GM23248 (cell line): ENCODE data around the gene FICD. TPM values are rescaled to one million over a fixed set of nuclear protein-coding genes. Genes with fewer than 3 reads are reported as not detected.

Experiments
- DNase-seq: peaks from one replicate; pipeline ENCODE4 v3.0.0-alpha.2; 2015
- H2AFZ ChIP-seq: fragments of 200-600 bp; sonication (generic); 2 replicates; pipeline ENCODE4 v1.6.1; 2016; ENCODE audit warnings: antibody characterized with exemption
- H3F3A ChIP-seq: fragments of 200-600 bp; sonication (generic); 2 replicates; pipeline ENCODE4 v1.6.1; 2016; ENCODE audit warnings: mild to moderate bottlenecking, antibody characterized with exemption, mixed run types; ENCODE audit not compliant: insufficient read depth
- H3K27ac ChIP-seq: fragments of 200-600 bp; sonication (generic); 2 replicates; pipeline ENCODE4 v1.5.1; 2016; ENCODE audit warnings: mild to moderate bottlenecking
- H3K27me3 ChIP-seq: fragments of 200-600 bp; sonication (generic); replicated peaks from 2 replicates; pipeline ENCODE4 v1.6.1; 2016; ENCODE audit warnings: mild to moderate bottlenecking; ENCODE audit not compliant: insufficient read depth
- H3K36me3 ChIP-seq: fragments of 200-600 bp; sonication (generic); 2 replicates; pipeline ENCODE4 v1.6.1; 2016; ENCODE audit warnings: low read depth, mild to moderate bottlenecking
- H3K4me1 ChIP-seq: fragments of 200-600 bp; sonication (generic); 2 replicates; pipeline ENCODE4 v1.6.1; 2016; ENCODE audit warnings: mild to moderate bottlenecking; ENCODE audit not compliant: insufficient read depth
- H3K4me2 ChIP-seq: fragments of 200-600 bp; sonication (generic); one replicate; pipeline ENCODE4 v1.6.1; 2016; ENCODE audit warnings: mild to moderate bottlenecking; ENCODE audit not compliant: unreplicated experiment
- H3K4me3 ChIP-seq: fragments of 200-600 bp; sonication (generic); 2 replicates; pipeline ENCODE4 v1.5.1; 2016; ENCODE audit warnings: mild to moderate bottlenecking
- H3K79me2 ChIP-seq: fragments of 200-600 bp; sonication (generic); 2 replicates; pipeline ENCODE4 v1.6.1; 2016; ENCODE audit warnings: mild to moderate bottlenecking; ENCODE audit not compliant: insufficient read depth
- H3K9ac ChIP-seq: fragments of 200-600 bp; sonication (generic); 2 replicates; pipeline ENCODE4 v1.6.1; 2016; ENCODE audit warnings: mild to moderate bottlenecking
- H3K9me2 ChIP-seq: fragments of 200-600 bp; sonication (generic); 2 replicates; pipeline ENCODE4 v1.6.1; 2016; ENCODE audit warnings: mixed run types, mild to moderate bottlenecking, moderate library complexity; ENCODE audit not compliant: insufficient read depth
- H3K9me3 ChIP-seq: fragments of 200-600 bp; sonication (generic); one replicate; pipeline ENCODE4 v1.6.1; 2017; ENCODE audit warnings: low read depth
- H4K20me1 ChIP-seq: fragments of 200-600 bp; sonication (generic); 2 replicates; pipeline ENCODE4 v1.6.0; 2016; ENCODE audit not compliant: insufficient read depth
- EZH2 ChIP-seq: fragments of 200-600 bp; sonication (generic); IDR thresholded peaks from 2 replicates; pipeline ENCODE4 v1.6.1; 2018; ENCODE audit warnings: antibody characterized with exemption, mild to moderate bottlenecking; ENCODE audit not compliant: insufficient read depth, poor library complexity, severe bottlenecking
- EZH2phosphoT487 ChIP-seq: fragments of 200-600 bp; sonication (generic); IDR thresholded peaks from 2 replicates; pipeline ENCODE4 v1.6.1; 2018; ENCODE audit warnings: antibody characterized with exemption, moderate library complexity, mild to moderate bottlenecking, low read depth; ENCODE audit not compliant: insufficient read depth
- whole genome bisulfite sequencing, 2 experiments: methylation state at CpG; one replicate each; pipeline ENCODE4 v1.1.6; 2015 to 2017; ENCODE audit warnings: low lambda C conversion rate in 2 of 2, low coverage in 1 of 2; ENCODE audit errors: missing lambda C conversion rate in 2 of 2; 5-methylcytosine and 5-hydroxymethylcytosine counted together
- in situ Hi-C: fragments of 300-500 bp; cut with MboI; formaldehyde crosslinking; loops from 2 replicates; pipeline ENCODE4 v1.15.0; 2020
- polyA plus RNA-seq: library from polyadenylated mRNA; unstranded; fragments of >200 nt; fragmentation: Nextera tagmentation; extraction: Ambion mirVana; gene quantifications from 2 replicates; pipeline ENCODE4 v1.2.1, GENCODE V29; 2016
- total RNA-seq: library from RNA; depleted of rRNA; stranded (reverse); fragments of >200 nt; shearing (Covaris generic); gene quantifications from 2 replicates; pipeline ENCODE4 v1.2.3, GENCODE V29; 2014; rRNA removed

The FICD gene
- total RNA-seq (8.6 and 9.4 TPM in 2 replicates), polyA plus RNA-seq (11.6 TPM in 2 replicates)

DNA sequence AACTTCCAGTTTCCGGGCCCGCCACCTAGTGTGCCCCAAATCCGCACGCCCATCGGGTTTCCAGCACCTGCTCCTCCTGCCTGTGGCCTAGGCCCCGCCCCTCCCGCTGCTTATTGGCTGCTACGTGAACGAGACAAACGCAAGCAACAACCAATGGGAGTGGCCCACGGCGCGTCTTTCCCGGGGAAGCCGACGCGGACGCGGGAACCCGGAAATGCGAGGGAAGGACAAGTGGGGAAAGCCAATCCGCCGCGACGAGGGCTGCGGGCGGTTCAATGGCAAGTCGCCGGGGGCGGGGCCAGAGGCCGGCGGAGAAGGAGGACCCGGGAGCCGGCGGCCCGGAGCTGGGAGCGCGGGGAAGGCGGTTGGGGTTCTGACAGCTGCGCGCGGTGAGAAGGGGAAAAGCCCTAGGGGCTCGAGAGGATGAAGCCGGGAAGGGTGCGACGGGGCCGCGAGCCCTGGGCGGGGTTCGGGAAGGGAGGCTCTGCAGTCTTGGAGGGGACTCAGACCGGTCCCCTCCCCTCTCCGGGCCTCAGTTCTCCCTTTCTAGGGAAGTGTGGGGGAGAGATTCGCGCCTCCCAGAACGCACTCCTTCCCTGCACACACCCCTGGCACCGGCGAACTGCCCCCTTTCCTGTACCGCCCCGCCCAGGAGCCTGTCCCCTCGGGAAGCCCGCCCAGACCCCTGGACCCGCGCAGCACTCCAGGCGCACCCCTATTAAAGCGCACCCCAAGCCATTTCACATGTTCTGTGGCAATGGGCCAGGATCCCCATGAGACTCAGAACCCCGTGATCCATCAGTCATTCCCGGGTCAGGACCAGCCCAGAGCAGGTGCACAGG lies at the start of gene FICD:
Gene FICD, plus strand, starts transcription at position 305 of the 842 bp plus-strand sequence. CDS start 1,696 bp downstream, outside the sequence.
- no peak for TF ChIP-seq EZH2phosphoT487
- TF ChIP-seq EZH2, result no peak
- peaks cover 19% of the 10 kb centered on the region for H3K4me1 ChIP-seq
- no peak within 1 kb of the TSS for H3K27ac ChIP-seq
- peak; percentile 100 for DNase-seq
- no peaks in the 10 kb centered on the region for H3K9me3 ChIP-seq
- in situ Hi-C loops, result no loop called here
- peak within 1 kb of the TSS; percentile 92 for H3K4me2 ChIP-seq
- no peaks in the 10 kb centered on the region; the same call in 1 of the 2 replicates for H4K20me1 ChIP-seq
- 0 to 2% methylated on average over 46 to 61 of the region's 67 CpGs for WGBS, 2 experiments
- H3K9ac ChIP-seq, result peak within 1 kb of the TSS; percentile 75
- H3K4me3 ChIP-seq, result peak within 1 kb of the TSS; percentile 80
- H3K36me3 ChIP-seq, result peaks cover 2% of the 10 kb centered on the region; the same call in 1 of the 2 replicates
- peaks cover 8% of the 10 kb centered on the region; the same call in 1 of the 2 replicates for H3K79me2 ChIP-seq
- no peaks in the 10 kb centered on the region for H3F3A ChIP-seq
- H3K27me3 ChIP-seq, result no peaks in the 10 kb centered on the region
- H3K9me2 ChIP-seq, result no peaks in the 10 kb centered on the region
- peak within 1 kb of the TSS; percentile 74 for H2AFZ ChIP-seq

DNA sequence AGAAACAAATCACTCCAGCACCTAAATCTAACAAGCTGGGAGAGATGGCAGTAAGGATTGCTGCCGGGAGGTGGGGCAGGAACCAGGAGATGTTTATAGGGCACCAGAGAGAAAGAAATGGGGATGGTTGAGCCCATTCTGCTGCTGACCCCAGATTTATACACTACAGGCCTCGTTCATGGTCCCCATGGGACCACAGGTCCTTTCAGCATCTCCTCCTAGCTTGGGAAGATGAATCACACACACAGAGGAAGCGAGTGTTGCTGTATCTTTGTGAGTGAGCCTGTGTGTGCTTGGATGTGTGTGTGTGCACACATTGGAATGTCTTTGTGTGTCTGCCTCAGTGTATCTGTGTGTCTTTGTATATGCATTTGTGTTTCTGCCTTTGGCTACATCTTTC lies 49.7 kb upstream of the FICD start:
- H3K4me1 ChIP-seq, result no peaks in the 10 kb centered on the region
- H3K79me2 ChIP-seq, result no peaks in the 10 kb centered on the region
- 35 to 41% methylated on average over 3 of the region's 3 CpGs for WGBS, 2 experiments
- H3K9me3 ChIP-seq, result no peaks in the 10 kb centered on the region
- no peaks in the 10 kb centered on the region for H4K20me1 ChIP-seq
- no peaks in the 10 kb centered on the region for H3F3A ChIP-seq
- no peaks in the 10 kb centered on the region for H3K27me3 ChIP-seq
- H3K4me3 ChIP-seq, result no peak overlapping the region
- in situ Hi-C loops, result no loop called here
- no peak for DNase-seq
- H2AFZ ChIP-seq, result no peak overlapping the region
- no peak overlapping the region for H3K27ac ChIP-seq
- H3K9ac ChIP-seq, result no peak overlapping the region
- H3K9me2 ChIP-seq, result no peaks in the 10 kb centered on the region
- no peak for TF ChIP-seq EZH2phosphoT487
- TF ChIP-seq EZH2, result no peak
- no peak overlapping the region for H3K4me2 ChIP-seq
- H3K36me3 ChIP-seq, result no peaks in the 10 kb centered on the region

DNA sequence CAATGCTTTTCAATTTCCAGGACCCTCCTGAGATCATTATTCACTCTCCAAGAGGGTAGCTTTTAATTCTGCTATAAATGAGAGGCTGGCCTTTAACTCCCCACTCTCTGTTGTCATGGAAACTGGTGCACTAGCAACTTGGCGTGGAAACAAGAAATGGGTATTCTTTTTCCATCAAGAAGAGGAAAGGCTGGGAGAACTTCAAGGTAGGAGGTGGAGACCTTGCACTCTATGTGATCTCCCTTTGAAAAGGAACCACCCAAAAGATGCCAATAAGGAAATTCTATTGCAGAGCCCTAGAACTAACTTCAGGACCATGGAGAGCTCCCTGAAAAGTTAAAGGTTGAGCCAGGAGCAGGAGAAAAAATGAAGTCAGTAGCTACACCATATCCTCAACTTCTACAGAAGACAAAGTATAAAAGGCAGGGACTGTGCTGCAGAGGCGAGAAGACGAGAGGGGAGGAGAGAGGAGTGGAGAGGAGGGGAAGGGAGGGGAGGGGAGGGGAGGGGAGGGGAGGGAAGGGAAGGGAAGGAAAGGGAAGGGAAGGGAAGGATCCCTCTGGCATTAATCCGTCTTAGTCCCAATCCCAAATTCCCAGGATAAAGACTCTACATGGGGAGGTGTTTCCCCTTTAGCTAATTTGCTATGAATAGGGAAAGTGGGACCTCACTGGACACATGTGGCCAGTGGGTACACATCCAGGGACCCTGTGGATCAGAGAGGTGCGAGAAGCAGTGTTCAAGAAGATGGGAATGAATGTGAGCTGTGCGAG lies 46.7 kb upstream of the FICD start:
- Histone ChIP-seq H3K27ac (no peak overlapping the region), H3K9ac (no peak overlapping the region), H4K20me1 (no peaks in the 10 kb centered on the region), H3K36me3 (no peaks in the 10 kb centered on the region), H3K27me3 (no peaks in the 10 kb centered on the region), H2AFZ (no peak overlapping the region), H3K4me2 (no peak overlapping the region), H3K9me3 (no peaks in the 10 kb centered on the region), H3K4me1 (no peaks in the 10 kb centered on the region), H3K79me2 (no peaks in the 10 kb centered on the region), H3K4me3 (no peak overlapping the region), H3F3A (no peaks in the 10 kb centered on the region), H3K9me2 (no peaks in the 10 kb centered on the region)
- in situ Hi-C loops, result no loop called here
- WGBS, 2 experiments, result 14 to 19% methylated on average over 5 to 6 of the region's 6 CpGs
- TF ChIP-seq EZH2, result no peak
- no peak for TF ChIP-seq EZH2phosphoT487
- DNase-seq, result peak; percentile 56

DNA sequence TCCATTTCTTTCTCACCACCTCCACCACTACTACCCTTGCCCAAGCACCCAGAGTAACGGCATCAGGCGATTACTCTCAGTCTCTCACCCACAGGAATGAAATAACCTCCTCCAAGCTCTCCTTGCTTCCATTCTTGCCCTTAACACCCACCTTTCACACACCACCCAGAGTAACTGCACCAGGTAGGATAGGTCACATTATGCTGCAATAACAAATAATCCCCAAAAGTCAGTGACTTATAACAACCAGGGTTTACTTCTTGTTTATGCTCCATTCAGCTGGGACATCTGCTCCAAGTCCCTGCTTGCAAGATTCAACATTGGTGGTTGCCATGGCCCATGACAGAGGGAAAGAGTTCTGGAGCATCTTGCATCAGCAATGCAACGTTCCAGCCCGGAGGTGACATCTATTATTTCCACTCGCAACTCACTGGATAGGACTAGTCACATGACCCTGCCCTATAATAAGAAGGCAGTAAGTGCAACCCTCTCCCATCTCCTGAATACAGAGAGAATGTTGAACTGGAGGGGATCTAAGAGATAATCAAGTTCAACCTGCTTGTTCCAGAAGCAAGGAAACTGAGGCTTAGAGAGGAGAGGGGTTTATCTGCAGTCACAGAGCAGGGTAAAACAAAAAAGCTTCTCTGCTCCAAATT lies 41.5 kb upstream of the FICD start:
- in situ Hi-C loops, result no loop called here
- Histone ChIP-seq H3K9ac (no peak overlapping the region), H3K4me1 (no peaks in the 10 kb centered on the region), H3K27ac (no peak overlapping the region), H3K4me3 (no peak overlapping the region), H3K27me3 (no peaks in the 10 kb centered on the region), H3K9me3 (no peaks in the 10 kb centered on the region), H2AFZ (no peak overlapping the region), H3K9me2 (no peaks in the 10 kb centered on the region), H3K4me2 (no peak overlapping the region), H3F3A (no peaks in the 10 kb centered on the region), H3K79me2 (no peaks in the 10 kb centered on the region), H3K36me3 (no peaks in the 10 kb centered on the region), H4K20me1 (no peaks in the 10 kb centered on the region)
- TF ChIP-seq EZH2 (no peak), EZH2phosphoT487 (no peak)
- 29 to 39% methylated on average over 5 of the region's 5 CpGs for WGBS, 2 experiments
- DNase-seq, result no peak
